Fibroblast of mammary gland (primary cell): ENCODE measurements around the gene ADGRV1.

ENCODE experiments used
- DNase-seq: peaks from one replicate; pipeline ENCODE4 v3.0.0-alpha.2; 2010; ENCODE audit warnings: low read depth
- H3K4me3 ChIP-seq: 2 replicates; pipeline ENCODE4 v1.5.1; 2011; ENCODE audit warnings: low read depth, mild to moderate bottlenecking, low read length, moderate library complexity; ENCODE audit not compliant: control insufficient read depth
- TF ChIP-seq, protein P1 (sequence below): conservative IDR thresholded peaks from 2 replicates; pipeline ENCODE4 v1.5.1; 2011; ENCODE audit warnings: low read depth, low read length, inconsistent platforms; ENCODE audit not compliant: control insufficient read depth, insufficient read depth

The ADGRV1 gene

DNA sequence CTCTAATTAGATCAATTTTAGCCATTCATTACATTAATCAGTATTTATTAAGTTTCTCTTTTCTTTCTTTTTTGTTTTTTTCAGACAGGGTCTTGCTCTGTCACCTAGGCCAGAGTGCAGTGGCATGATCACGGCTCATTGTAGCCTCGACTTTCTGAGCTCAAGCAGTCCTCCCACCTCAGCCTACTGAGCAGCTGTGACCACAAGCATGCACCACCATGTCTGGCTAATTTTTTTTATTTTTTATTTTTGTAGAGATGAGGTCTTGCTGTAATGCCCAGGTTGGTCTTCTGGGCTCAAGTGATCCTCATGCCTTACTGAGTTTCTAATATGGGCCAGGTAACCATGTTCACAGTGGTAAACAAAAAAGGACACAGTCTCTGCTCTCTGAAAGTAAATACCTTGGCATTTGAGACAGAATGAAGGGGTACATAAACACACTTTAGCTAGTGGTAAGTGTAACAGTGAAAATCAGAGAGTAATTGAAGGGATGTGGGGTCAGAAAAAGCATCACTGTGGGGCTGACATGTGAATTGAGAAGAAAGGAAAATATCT is 336.3 kb downstream of the ADGRV1 start:
- TF ChIP-seq, protein P1, sequence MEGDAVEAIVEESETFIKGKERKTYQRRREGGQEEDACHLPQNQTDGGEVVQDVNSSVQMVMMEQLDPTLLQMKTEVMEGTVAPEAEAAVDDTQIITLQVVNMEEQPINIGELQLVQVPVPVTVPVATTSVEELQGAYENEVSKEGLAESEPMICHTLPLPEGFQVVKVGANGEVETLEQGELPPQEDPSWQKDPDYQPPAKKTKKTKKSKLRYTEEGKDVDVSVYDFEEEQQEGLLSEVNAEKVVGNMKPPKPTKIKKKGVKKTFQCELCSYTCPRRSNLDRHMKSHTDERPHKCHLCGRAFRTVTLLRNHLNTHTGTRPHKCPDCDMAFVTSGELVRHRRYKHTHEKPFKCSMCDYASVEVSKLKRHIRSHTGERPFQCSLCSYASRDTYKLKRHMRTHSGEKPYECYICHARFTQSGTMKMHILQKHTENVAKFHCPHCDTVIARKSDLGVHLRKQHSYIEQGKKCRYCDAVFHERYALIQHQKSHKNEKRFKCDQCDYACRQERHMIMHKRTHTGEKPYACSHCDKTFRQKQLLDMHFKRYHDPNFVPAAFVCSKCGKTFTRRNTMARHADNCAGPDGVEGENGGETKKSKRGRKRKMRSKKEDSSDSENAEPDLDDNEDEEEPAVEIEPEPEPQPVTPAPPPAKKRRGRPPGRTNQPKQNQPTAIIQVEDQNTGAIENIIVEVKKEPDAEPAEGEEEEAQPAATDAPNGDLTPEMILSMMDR: no peak
- DNase-seq: no peak

DNA sequence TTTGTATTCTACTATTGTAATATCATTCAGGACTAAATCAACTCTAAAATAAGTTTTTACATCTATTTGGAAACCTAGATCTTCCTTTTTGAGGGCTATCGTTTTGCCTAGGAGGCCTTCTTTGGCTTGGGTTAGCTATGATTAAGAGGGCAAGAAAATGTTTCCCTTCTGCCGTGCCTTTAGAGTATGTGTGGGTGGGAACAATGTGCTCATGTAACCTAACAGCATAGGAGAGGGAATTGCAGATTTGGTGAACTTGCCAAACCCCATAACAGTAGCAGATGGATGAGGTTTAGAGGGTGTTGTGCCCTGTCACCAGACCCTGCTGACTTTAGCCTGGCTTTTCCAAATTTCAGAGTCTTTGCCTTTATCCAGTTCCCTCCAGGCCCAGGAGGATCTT is 339.0 kb downstream of the ADGRV1 start:
- peak; percentile 18 for DNase-seq
- no peak overlapping the region for H3K4me3 ChIP-seq
- TF ChIP-seq, protein P1: no peak

More for the DNA sequence above, 336.3 kb downstream of the ADGRV1 start:
- H3K4me3 ChIP-seq: no peak overlapping the region

DNA sequence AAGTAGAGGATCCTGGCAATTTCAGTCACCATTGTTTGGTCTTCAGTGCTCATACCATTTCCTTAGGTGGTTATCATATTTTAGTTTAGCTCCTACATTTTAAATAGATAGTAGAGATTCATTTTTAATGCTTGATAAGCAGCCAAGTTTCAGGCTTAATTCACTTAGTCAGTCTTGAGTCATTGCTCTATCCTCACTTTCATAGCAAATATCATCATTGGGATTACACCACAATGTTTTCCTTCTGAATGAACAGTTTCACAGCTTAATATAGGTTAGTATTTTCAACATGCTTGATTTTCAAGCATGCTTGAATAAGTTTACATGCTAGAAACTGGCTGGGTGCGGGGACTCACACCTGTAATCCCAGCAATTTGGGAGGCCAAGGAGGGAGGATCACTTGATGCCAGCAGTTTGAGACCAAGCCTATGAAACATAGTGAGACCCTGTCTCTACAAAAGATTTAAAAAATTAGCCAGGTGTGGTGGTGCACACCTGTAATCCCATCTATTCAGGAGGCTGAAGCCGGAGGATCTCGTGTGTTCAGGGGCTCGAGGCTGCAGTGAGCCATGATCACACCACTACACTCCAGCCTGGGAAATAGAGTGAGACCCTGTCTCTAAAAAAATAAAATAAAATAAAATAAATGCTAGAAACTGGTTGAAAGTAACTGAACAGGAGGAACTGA is 339.9 kb downstream of the ADGRV1 start:
- TF ChIP-seq, protein P1: no peak
- H3K4me3 ChIP-seq: no peak overlapping the region
- DNase-seq: peak; percentile 53

DNA sequence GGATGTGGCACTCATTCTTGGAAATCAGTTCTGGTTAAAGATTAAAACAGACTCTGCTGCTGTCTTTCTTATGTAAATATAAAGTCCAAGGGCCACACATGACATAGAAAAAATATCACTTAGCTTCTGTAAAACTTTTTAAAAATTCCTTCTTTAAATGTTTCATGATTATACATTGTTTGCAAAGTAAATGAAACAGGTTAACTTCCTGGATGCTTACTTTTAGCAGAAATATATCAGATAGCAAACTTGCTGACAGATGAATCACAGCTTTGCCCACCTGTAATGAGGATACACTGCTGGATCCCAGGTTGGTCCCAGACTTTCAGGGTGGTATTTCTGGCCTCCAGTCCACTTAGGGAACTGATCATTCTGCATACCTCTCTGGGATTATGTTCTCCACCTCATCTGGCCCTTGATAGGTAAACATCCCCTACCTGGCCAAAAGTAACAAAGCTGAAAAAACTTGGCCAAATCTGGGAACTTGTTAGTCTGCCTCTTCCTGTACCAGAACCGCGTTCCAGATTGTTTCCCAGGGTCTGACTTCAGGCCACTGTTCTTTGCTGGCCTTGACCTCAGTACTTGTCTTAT is 340.5 kb downstream of the ADGRV1 start:
- TF ChIP-seq, protein P1: no peak
- no peak for DNase-seq
- no peak overlapping the region for H3K4me3 ChIP-seq

DNA sequence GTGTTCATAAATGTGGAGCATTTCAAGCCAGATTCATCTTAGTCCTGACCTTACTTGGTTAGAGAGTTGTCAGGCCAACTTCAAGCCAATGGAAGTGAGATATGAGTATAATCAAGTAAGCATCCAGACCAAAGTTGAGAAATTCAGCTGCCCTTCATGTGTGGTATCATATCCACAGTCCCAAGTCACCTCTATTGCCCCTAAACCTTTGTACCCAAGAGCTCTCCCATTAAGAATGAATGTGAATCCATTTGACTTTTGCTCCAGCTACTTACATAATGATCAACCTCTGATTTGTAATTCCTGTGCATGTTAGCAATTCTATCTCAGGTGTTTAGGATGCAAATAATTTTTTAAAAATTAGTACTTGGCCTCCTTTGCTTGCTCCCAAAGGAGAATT is 342.7 kb downstream of the ADGRV1 start:
- DNase-seq: no peak
- TF ChIP-seq, protein P1: no peak
- H3K4me3 ChIP-seq: no peak overlapping the region

DNA sequence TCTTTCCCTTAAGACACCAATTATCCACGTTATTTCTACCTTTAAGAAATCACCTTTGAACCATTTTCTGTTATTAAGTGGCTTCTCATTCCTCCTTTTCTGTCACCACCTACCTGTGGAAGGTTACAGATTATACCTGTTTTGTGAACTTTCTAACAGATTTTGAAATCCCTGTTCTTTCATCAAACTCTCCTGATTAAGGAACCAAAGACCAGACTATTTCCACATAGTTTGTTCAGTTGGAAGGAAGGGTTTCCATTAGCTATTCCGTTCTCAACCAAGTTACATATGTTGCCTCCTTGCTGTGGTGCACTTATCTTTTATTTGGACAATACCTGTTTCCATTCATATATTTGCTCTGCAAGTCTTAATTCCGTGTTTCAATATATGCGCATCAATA is 343.6 kb downstream of the ADGRV1 start:
- TF ChIP-seq, protein P1: no peak
- DNase-seq: no peak
- no peak overlapping the region for H3K4me3 ChIP-seq
